Kidney epithelial cell (primary cell): ENCODE data around the gene NAV2. TPM values are rescaled to one million over a fixed set of nuclear protein-coding genes. Genes with fewer than 3 reads are reported as not detected.

Source experiments
- DNase-seq: peaks from one replicate; pipeline ENCODE4 v3.0.0-alpha.2; 2010; ENCODE audit warnings: low read depth
- H3K27me3 ChIP-seq: 2 replicates; pipeline ENCODE4 v1.6.0; 2011; ENCODE audit warnings: low read length; ENCODE audit not compliant: control insufficient read depth, insufficient read depth
- H3K36me3 ChIP-seq: 2 replicates; pipeline ENCODE4 v1.5.1; 2011; ENCODE audit warnings: low read length; ENCODE audit not compliant: control insufficient read depth, insufficient read depth
- H3K4me3 ChIP-seq: 2 replicates; pipeline ENCODE4 v1.5.1; 2011; ENCODE audit warnings: low read depth, mild to moderate bottlenecking, control low read depth, low read length
- total RNA-seq: library from RNA; depleted of rRNA; stranded (reverse); fragments of >200 nt; gene quantifications from 2 replicates; pipeline ENCODE4 v1.2.3, GENCODE V29; 2015
- TF ChIP-seq, protein P1 (sequence below): IDR thresholded peaks from 2 replicates; pipeline ENCODE4 v1.5.1; 2011; ENCODE audit warnings: mild to moderate bottlenecking, moderate library complexity, low read length, control low read depth, inconsistent platforms; ENCODE audit not compliant: insufficient read depth, poor library complexity, severe bottlenecking

NAV2 gene
- total RNA-seq, 1 donor from 2014 or later = 41.5 TPM

DNA sequence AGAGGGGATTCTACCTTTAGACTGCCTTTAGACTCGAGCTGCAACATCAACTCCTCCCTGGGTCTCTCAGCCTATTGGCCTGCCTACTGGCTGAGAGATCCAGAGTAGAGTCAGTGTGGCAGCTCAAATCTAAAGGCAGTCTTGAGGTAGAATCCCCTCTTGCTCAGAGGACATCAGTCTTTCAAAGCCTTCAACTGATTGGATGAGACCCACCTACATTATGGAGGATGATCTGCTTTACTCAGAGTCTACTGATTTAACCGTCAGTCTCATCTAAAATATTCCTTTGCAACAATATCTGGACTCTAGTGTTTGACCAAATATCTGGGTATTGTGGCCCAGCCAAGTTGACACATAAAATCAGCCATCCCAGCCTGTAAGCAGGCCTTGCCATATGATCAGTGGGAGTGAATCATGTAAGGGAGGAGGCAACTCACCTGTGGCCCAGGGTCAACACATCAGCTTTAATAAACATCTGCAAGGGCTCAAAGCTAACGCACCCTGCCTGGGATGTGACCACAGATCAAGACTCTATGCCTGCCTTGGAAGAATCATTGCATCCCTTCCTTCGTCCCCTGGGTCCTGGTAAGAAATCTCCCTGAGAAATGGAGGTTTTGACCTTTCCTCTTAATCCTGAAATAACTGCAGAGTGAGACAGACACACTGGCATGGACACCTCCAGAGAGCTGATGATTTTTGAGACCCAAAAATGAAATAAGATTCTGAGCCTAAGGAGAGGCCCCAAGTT lies 249.6 kb downstream of the NAV2 start:
- no peak overlapping the region for H3K4me3 ChIP-seq
- no peak for DNase-seq
- no peaks in the 10 kb centered on the region for H3K27me3 ChIP-seq
- TF ChIP-seq, protein P1, sequence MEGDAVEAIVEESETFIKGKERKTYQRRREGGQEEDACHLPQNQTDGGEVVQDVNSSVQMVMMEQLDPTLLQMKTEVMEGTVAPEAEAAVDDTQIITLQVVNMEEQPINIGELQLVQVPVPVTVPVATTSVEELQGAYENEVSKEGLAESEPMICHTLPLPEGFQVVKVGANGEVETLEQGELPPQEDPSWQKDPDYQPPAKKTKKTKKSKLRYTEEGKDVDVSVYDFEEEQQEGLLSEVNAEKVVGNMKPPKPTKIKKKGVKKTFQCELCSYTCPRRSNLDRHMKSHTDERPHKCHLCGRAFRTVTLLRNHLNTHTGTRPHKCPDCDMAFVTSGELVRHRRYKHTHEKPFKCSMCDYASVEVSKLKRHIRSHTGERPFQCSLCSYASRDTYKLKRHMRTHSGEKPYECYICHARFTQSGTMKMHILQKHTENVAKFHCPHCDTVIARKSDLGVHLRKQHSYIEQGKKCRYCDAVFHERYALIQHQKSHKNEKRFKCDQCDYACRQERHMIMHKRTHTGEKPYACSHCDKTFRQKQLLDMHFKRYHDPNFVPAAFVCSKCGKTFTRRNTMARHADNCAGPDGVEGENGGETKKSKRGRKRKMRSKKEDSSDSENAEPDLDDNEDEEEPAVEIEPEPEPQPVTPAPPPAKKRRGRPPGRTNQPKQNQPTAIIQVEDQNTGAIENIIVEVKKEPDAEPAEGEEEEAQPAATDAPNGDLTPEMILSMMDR = no peak
- no peaks in the 10 kb centered on the region for H3K36me3 ChIP-seq

DNA sequence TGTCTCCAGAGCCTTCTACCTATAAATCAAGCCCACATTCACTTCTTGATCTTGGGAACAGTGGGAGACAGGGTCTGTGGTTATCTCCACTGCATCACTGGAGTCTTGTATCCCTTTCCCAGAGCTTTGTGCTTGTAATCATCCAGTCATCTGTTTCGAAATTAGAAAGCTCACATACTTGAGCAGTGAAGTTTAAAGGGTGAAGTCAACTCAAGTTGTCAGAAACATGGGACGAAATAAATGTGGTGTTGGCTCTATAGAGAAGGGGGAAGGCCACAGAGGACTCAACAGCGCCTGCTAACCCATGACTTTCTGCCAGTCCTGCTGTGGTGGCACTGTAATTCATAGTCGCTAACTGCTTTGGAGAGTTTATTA lies 250.2 kb downstream of the NAV2 start:
- no peaks in the 10 kb centered on the region for H3K36me3 ChIP-seq
- DNase-seq = peak; percentile 91

DNA sequence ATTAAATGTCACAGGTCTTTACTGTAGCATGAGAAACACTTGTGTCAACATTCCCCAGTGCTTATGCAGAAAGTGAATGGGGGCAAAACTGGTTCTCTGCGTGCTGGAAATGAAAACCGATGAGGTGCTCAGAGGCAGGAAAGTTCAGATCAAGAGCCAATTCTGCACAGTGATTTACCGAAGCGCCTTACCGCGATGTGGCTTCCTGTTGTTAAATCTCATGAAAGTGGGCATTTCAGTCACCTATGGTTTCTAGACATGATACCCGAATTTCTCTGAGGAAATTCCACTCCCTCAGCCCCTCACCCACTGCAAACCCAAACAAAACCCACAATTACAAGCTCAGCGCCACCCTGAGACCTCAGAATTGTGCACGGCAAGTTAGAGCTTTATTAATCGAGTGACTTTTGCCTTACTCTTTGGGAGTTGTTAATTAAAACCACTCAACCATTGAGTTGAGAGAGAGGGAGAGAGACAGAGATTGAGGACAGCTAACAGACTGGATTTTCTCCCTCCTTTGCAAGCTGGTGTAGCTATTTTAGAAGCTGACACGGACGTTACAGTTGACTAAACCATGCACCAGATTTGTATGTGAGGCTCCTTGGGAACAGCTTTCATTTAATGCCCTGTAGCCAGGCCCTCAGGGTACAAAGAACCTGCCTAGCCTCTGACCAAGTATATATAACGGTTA lies 251.2 kb downstream of the NAV2 start:
- TF ChIP-seq, protein P1 = no peak
- no peak for DNase-seq

More for the DNA sequence above, 250.2 kb downstream of the NAV2 start:
- H3K4me3 ChIP-seq = no peak overlapping the region
- H3K27me3 ChIP-seq = no peaks in the 10 kb centered on the region
- TF ChIP-seq, protein P1 = no peak

DNA sequence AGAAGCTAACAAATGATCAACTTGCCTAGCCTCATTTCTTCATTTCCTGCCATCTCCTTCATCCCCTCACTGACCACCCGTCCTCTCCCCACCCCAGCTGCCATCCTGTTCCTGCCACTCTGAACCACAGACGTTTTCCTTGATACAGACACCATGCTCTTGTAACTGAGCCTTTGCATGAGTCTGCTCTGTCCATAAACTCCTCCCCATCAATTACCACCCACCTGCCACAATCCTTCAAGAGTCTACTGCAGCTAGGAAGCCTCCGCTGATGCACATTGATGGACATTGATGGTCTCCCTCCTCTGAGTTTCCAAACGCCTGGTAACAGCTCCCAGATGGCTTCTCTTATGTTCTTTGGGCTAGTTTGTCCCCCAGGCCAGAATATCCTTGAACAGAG lies 253.8 kb downstream of the NAV2 start:
- Histone ChIP-seq H3K36me3 (no peaks in the 10 kb centered on the region), H3K4me3 (no peak overlapping the region), H3K27me3 (no peaks in the 10 kb centered on the region)
- TF ChIP-seq, protein P1 = no peak
- DNase-seq = no peak

More for the DNA sequence above, 251.2 kb downstream of the NAV2 start:
- Histone ChIP-seq H3K4me3 (no peak overlapping the region), H3K27me3 (no peaks in the 10 kb centered on the region), H3K36me3 (no peaks in the 10 kb centered on the region)

DNA sequence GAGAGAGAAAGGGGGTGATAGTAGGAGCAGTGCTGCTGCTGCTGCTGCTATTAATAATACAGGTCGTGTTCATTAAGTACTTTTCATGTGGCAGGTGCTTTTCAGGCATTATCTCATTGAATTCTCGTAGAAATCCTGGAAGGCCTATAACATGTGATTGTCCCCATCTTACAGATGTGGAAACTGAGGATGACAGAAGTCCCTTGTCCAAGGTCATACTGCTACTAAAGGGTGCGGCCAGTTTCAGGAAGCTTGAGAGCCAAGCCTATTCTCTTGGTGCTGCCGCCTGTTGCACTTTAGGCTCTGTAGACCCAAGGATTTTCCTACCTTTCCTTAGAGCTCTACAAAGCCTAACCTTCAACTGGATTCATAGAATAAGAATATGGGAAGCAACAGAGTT lies 254.3 kb downstream of the NAV2 start:
- TF ChIP-seq, protein P1 = no peak

DNA sequence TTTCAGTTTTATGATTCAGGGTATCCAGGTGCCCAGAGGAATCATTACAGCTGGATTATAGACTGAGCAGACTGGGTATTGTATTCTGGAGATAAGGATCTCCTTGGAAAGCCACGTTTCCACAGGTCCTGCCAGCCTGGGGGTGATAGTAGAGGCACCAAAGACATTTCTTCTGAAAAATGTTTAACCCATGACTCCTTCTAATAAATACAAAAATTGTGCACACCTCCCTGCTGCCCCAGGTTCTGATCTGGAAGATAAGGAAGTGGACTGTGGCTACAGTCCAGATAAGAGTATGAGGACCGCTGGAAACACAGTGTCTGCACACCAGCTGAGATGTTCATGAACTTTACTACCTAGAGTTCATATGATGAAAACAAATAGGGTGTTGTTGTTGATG lies 255.2 kb downstream of the NAV2 start:
- Histone ChIP-seq H3K36me3 (no peaks in the 10 kb centered on the region), H3K4me3 (no peak overlapping the region), H3K27me3 (no peaks in the 10 kb centered on the region)
- no peak for DNase-seq
- TF ChIP-seq, protein P1 = no peak

More for the DNA sequence above, 254.3 kb downstream of the NAV2 start:
- DNase-seq = no peak
- H3K4me3 ChIP-seq = no peak overlapping the region
- no peaks in the 10 kb centered on the region for H3K27me3 ChIP-seq
- no peaks in the 10 kb centered on the region for H3K36me3 ChIP-seq
